Liver (tissue), 3 donors: ENCODE data around the gene CCDC12.

Experiments
- ATF3 ChIP-seq: IDR thresholded peaks from 2 replicates; pipeline ENCODE4 v1.6.1; 2016; ENCODE audit warnings: antibody characterized with exemption
- CTCF ChIP-seq: fragments of 150-350 bp; IDR thresholded peaks from 2 replicates; pipeline ENCODE4 v1.5.1; 2017; ENCODE audit warnings: improper control_type of control experiment, low read depth, low read length; ENCODE audit not compliant: missing input control
- MAX ChIP-seq: IDR thresholded peaks from 2 replicates; pipeline ENCODE4 v1.6.1; 2016; ENCODE audit warnings: antibody characterized with exemption
- REST ChIP-seq: IDR thresholded peaks from 2 replicates; pipeline ENCODE4 v1.6.1; 2016; ENCODE audit warnings: antibody characterized with exemption, mild to moderate bottlenecking
- YY1 ChIP-seq: IDR thresholded peaks from 2 replicates; pipeline ENCODE4 v1.6.1; 2016; ENCODE audit warnings: antibody characterized with exemption, mild to moderate bottlenecking
- donor health status: healthy.
- donor health status: healthy.

- TF ChIP-seq CTCF (no peak), YY1 (no peak), MAX (no peak), ATF3 (no peak), REST (no peak)
Measured at GRCh38 chr3:47006145-47006651, 29.7 kb upstream of the CCDC12 start.
